Parathyroid adenoma (tissue), 2 donors: ENCODE results near the gene SHOX.

Experiments
- H2AFZ ChIP-seq: fragments of 300-600 bp; sonication (generic); one replicate; pipeline ENCODE4 v1.7.0; 2017; ENCODE audit warnings: antibody characterized with exemption, mild to moderate bottlenecking
- H3K27ac ChIP-seq: fragments of 300-600 bp; sonication (generic); one replicate; pipeline ENCODE4 v1.7.0; 2017
- H3K27me3 ChIP-seq: fragments of 300-600 bp; sonication (generic); one replicate; pipeline ENCODE4 v1.7.0; 2017; ENCODE audit warnings: low read length; ENCODE audit not compliant: control insufficient read depth, insufficient read depth
- H3K36me3 ChIP-seq: fragments of 300-600 bp; sonication (generic); one replicate; pipeline ENCODE4 v1.7.0; 2017; ENCODE audit warnings: low read length; ENCODE audit not compliant: control insufficient read depth, insufficient read depth
- H3K4me1 ChIP-seq: fragments of 300-600 bp; sonication (generic); one replicate; pipeline ENCODE4 v1.7.0; 2017; ENCODE audit warnings: control low read depth
- H3K4me2 ChIP-seq: fragments of 300-600 bp; sonication (generic); one replicate; pipeline ENCODE4 v1.7.0; 2017; ENCODE audit warnings: low read length
- H3K4me3 ChIP-seq: fragments of 300-600 bp; sonication (generic); one replicate; pipeline ENCODE4 v1.7.0; 2017; ENCODE audit warnings: low read depth, low read length
- H3K79me2 ChIP-seq: fragments of 300-600 bp; sonication (generic); one replicate; pipeline ENCODE4 v1.7.0; 2017; ENCODE audit warnings: control low read depth
- H3K9ac ChIP-seq: fragments of 300-600 bp; sonication (generic); one replicate; pipeline ENCODE4 v1.7.0; 2017; ENCODE audit warnings: mild to moderate bottlenecking
- H3K9me3 ChIP-seq: fragments of 300-600 bp; sonication (generic); one replicate; pipeline ENCODE4 v1.7.0; 2017; ENCODE audit warnings: low read length; ENCODE audit not compliant: control insufficient read depth
- CTCF ChIP-seq: fragments of 300-600 bp; sonication (generic); IDR thresholded peaks from one replicate; pipeline ENCODE4 v1.7.0; 2017; ENCODE audit warnings: antibody characterized with exemption, mild to moderate bottlenecking
- donor health status: primary hyperparathyroidism.

Gene SHOX

GRCh38 chrX:643911-644303 lies 13.3 kb downstream of the SHOX start:
- Histone ChIP-seq H3K27me3 (no peaks in the 10 kb centered on the region), H3K9ac (no peak overlapping the region), H3K27ac (no peak overlapping the region), H3K79me2 (no peaks in the 10 kb centered on the region), H3K36me3 (no peaks in the 10 kb centered on the region), H3K4me2 (no peak overlapping the region), H3K9me3 (no peaks in the 10 kb centered on the region), H2AFZ (no peak overlapping the region), H3K4me3 (no peak overlapping the region), H3K4me1 (no peaks in the 10 kb centered on the region)
- TF ChIP-seq CTCF, result no peak

- Histone ChIP-seq H3K27me3 (no peaks in the 10 kb centered on the region), H3K4me3 (no peak overlapping the region), H3K79me2 (no peaks in the 10 kb centered on the region), H3K4me2 (no peak overlapping the region), H3K4me1 (no peaks in the 10 kb centered on the region), H3K36me3 (no peaks in the 10 kb centered on the region), H2AFZ (no peak overlapping the region), H3K9ac (no peak overlapping the region), H3K9me3 (no peaks in the 10 kb centered on the region), H3K27ac (no peak overlapping the region)
- no peak for TF ChIP-seq CTCF
Measured at GRCh38 chrX:644304-645281, 14.0 kb downstream of the SHOX start.

GRCh38 chrX:646228-646495 lies 15.6 kb downstream of the SHOX start:
- H3K27me3 ChIP-seq, result no peaks in the 10 kb centered on the region
- H3K36me3 ChIP-seq, result no peaks in the 10 kb centered on the region
- no peaks in the 10 kb centered on the region for H3K9me3 ChIP-seq
- no peak overlapping the region for H3K9ac ChIP-seq
- no peaks in the 10 kb centered on the region for H3K4me1 ChIP-seq
- no peak overlapping the region for H3K4me2 ChIP-seq
- no peak for TF ChIP-seq CTCF
- no peaks in the 10 kb centered on the region for H3K79me2 ChIP-seq
- no peak overlapping the region for H2AFZ ChIP-seq
- no peak overlapping the region for H3K4me3 ChIP-seq
- H3K27ac ChIP-seq, result no peak overlapping the region

- no peak overlapping the region for H3K27ac ChIP-seq
- no peaks in the 10 kb centered on the region for H3K27me3 ChIP-seq
- no peaks in the 10 kb centered on the region for H3K4me1 ChIP-seq
- H3K9me3 ChIP-seq, result no peaks in the 10 kb centered on the region
- H3K4me3 ChIP-seq, result no peak overlapping the region
- H2AFZ ChIP-seq, result no peak overlapping the region
- H3K4me2 ChIP-seq, result no peak overlapping the region
- H3K9ac ChIP-seq, result no peak overlapping the region
- no peaks in the 10 kb centered on the region for H3K36me3 ChIP-seq
- no peaks in the 10 kb centered on the region for H3K79me2 ChIP-seq
- TF ChIP-seq CTCF, result no peak
Measured at GRCh38 chrX:646796-647195, 16.2 kb downstream of the SHOX start.

GRCh38 chrX:649166-649565 lies 18.6 kb downstream of the SHOX start:
- Histone ChIP-seq H3K27me3 (no peaks in the 10 kb centered on the region), H3K79me2 (no peaks in the 10 kb centered on the region), H3K9me3 (no peaks in the 10 kb centered on the region), H3K27ac (no peak overlapping the region), H3K36me3 (no peaks in the 10 kb centered on the region), H3K4me1 (no peaks in the 10 kb centered on the region), H3K9ac (no peak overlapping the region), H2AFZ (no peak overlapping the region), H3K4me3 (no peak overlapping the region), H3K4me2 (no peak overlapping the region)
- no peak for TF ChIP-seq CTCF
